ENCODE results near the gene C11orf65. TPM values are rescaled to one million over a fixed set of nuclear protein-coding genes. Genes with fewer than 3 reads are reported as not detected.

C11orf65 gene
- total RNA-seq, 1 experiment from 2014 or later, result 1.3 TPM

- TF ChIP-seq YY1 (IDR thresholded peaks at IDR 0.05; ENCODE audit: extremely low read depth, insufficient replicate concordance, low read depth, low read length), result peak; percentile 30
Observed at GRCh38 chr11:108340973-108341372, 126.4 kb downstream of the C11orf65 start (continued).

DNA sequence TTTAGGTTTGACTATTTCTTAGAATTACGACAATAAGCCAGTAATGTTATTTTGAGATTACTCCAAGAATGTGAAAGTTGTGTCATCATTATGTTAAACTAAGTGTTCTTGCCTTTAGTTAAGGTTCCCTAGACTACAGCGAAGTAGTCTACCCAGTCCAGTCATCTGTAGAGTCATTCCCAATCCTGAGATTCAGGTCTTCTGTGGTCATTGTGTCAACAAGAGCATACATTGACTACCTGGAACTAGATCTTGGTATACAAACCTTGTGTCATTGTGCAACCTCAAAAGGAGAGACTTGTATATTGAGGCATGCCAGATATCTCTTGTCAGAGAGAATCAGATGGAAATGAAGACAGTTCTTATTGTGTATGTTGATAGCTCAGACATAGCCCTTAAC is 128.6 kb downstream of the C11orf65 start:
- Histone ChIP-seq H3K4me2 (ENCODE audit: low read length) (no peak overlapping the region), H4K20me1 (ENCODE audit: insufficient read depth) (no peaks in the 10 kb centered on the region), H3K4me3 (replicated peaks in 1 of 2; ENCODE audit: low read depth in 1 of 2, low read length in 2 of 2) (no peak overlapping the region), H3K27me3 (ENCODE audit: insufficient read depth, low read length) (no peaks in the 10 kb centered on the region), H3K4me1 (ENCODE audit: control insufficient read depth in 1 of 2, insufficient read depth in 2 of 2, low read length in 2 of 2) (peaks cover 9 to 10% of the 10 kb centered on the region in 2 experiments), H2AFZ (ENCODE audit: low read depth, low read length, poor library complexity, severe bottlenecking) (no peak overlapping the region), H3K36me3 (ENCODE audit: control insufficient read depth in 1 of 2, insufficient read depth in 2 of 2, low read length in 2 of 2) (peaks cover 5 to 7% of the 10 kb centered on the region in 2 experiments; a peak in 2 of 4 replicates), H3K27ac (ENCODE audit: low read depth, low read length) (no peak overlapping the region), H3K79me2 (ENCODE audit: insufficient read depth, low read length) (no peaks in the 10 kb centered on the region), H3K9ac (ENCODE audit: low read length) (no peak overlapping the region), H3K9me3 (ENCODE audit: control insufficient read depth in 1 of 2, insufficient read depth in 1 of 2, low read depth in 1 of 2, low read length in 2 of 2) (no peaks in the 10 kb centered on the region), H3K9me2 (ENCODE audit: insufficient read depth) (no peaks in the 10 kb centered on the region)
- ATAC-seq (no peak), DNase-seq (ENCODE audit: low read depth, low spot score) (no peak)
- no peak for TF ChIP-seq ATF3 (IDR thresholded peaks at IDR 0.05)
- TF ChIP-seq FOSL1 (IDR thresholded peaks at IDR 0.05; ENCODE audit: low read depth), result no peak
- TF ChIP-seq CBX3 (IDR thresholded peaks at IDR 0.05; ENCODE audit: low read depth), result no peak
- TF ChIP-seq SIN3A (IDR thresholded peaks at IDR 0.05; ENCODE audit: low read depth), result no peak
- TF ChIP-seq POLR2AphosphoS5 (IDR thresholded peaks at IDR 0.05; ENCODE audit: low read depth, low read length), result no peak
- no peak for TF ChIP-seq ELF1 (IDR thresholded peaks at IDR 0.05; ENCODE audit: borderline replicate concordance, low read depth)
- no peak for TF ChIP-seq YY1 (IDR thresholded peaks at IDR 0.05; ENCODE audit: extremely low read depth, insufficient replicate concordance, low read depth, low read length)
- no peak for TF ChIP-seq EGR1 (IDR thresholded peaks at IDR 0.05; ENCODE audit: low read depth)
- no peak for TF ChIP-seq CEBPB (IDR thresholded peaks at IDR 0.05; ENCODE audit: low read depth)
- no peak for TF ChIP-seq CTCF (IDR thresholded peaks at IDR 0.05 in 2 of 3, conservative IDR thresholded peaks at IDR 0.05 in 1 of 3; ENCODE audit: borderline replicate concordance in 1 of 3, insufficient read depth in 1 of 3, low read depth in 2 of 3, low read length in 2 of 3)
- TF ChIP-seq EZH2 (IDR thresholded peaks at IDR 0.05), result no peak
- no peak for TF ChIP-seq POLR2A (IDR thresholded peaks at IDR 0.05; ENCODE audit: borderline replicate concordance, extremely low read depth, insufficient read depth, insufficient read length)
- TF ChIP-seq, protein P1, sequence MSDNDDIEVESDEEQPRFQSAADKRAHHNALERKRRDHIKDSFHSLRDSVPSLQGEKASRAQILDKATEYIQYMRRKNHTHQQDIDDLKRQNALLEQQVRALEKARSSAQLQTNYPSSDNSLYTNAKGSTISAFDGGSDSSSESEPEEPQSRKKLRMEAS (IDR thresholded peaks at IDR 0.05), result no peak
- no TSS peak for BruUV-seq (replicated peaks)
- ChIA-PET CTCF (no interaction called here), RAD21 (ENCODE audit: low non-redundant PET in 1 of 2, low total read pairs in 2 of 2, uncharacterized antibody in 2 of 2, unreplicated experiment in 2 of 2) (no interaction called here), POLR2A (no interaction called here)
- intact Hi-C loops (cut with micrococcal nuclease), result no loop called here

Measured in HCT116 (cell line).